ENCODE data around the gene POLR3E. TPM values are rescaled to one million over a fixed set of nuclear protein-coding genes. Genes with fewer than 3 reads are reported as not detected.

POLR3E gene
- total and polyA plus RNA-seq, 2 donors (not counting 3 experiments of a cell fraction or from before 2014, with no cell fraction given): 48.3 to 62.2 TPM

GRCh38 chr16:22253272-22253671 lies 43.9 kb upstream of the POLR3E start:
- no peak overlapping the region for H3K9ac ChIP-seq (replicated peaks; ENCODE audit: extremely low read depth, insufficient read depth, low read length)
- BruUV-seq (replicated peaks): no TSS peak
- dilution Hi-C loops (cut with MboI; ENCODE audit: extremely low pct_ligation_motif_present, low sequenced_read_pairs): no loop called here
- no peaks in the 10 kb centered on the region for H3K9me1 ChIP-seq (replicated peaks; ENCODE audit: control insufficient read depth, extremely low read depth, insufficient read depth, low read length)
- H4K20me1 ChIP-seq (replicated peaks; ENCODE audit: control insufficient read depth, extremely low read depth, insufficient read depth, low read length): no peaks in the 10 kb centered on the region
- H3K4me3 ChIP-seq (replicated peaks in 1 of 3; ENCODE audit: insufficient read depth in 1 of 3, low read depth in 1 of 3, low read length in 3 of 3): no peak overlapping the region
- no peaks in the 10 kb centered on the region for H3K4me1 ChIP-seq (ENCODE audit: control insufficient read depth, extremely low read depth, insufficient read depth, low read length)
- no peak overlapping the region for H3K27ac ChIP-seq (ENCODE audit: insufficient read depth, low read depth, low read length)
- CTCF ChIA-PET: no interaction called here
- FAIRE-seq (no peak), DNase-seq (ENCODE audit: low read depth, low spot score) (no peak)
- POLR2A ChIA-PET: no interaction called here
- no peaks in the 10 kb centered on the region for H3K27me3 ChIP-seq (ENCODE audit: control insufficient read depth in 2 of 2, insufficient read depth in 2 of 2, low read length in 2 of 2)
- H3K4me2 ChIP-seq (ENCODE audit: insufficient read depth, low read length): no peak overlapping the region
- H2AFZ ChIP-seq (ENCODE audit: low read depth, low read length): no peak overlapping the region
- TF ChIP-seq EZH2 (IDR thresholded peaks at IDR 0.05; ENCODE audit: borderline replicate concordance, low read depth, low read length, severe bottlenecking) (no peak), POLR2A (IDR thresholded peaks at IDR 0.05; ENCODE audit: low read depth, low read length) (no peak), GATA2 (IDR thresholded peaks at IDR 0.05; ENCODE audit: insufficient read depth, insufficient read length, low read depth, low read length) (no peak), MYC (IDR thresholded peaks at IDR 0.05; ENCODE audit: low read depth, low read length) (no peak), CTCF (IDR thresholded peaks at IDR 0.05; ENCODE audit: extremely low read depth in 1 of 2, insufficient read depth in 1 of 2, low read depth in 1 of 2, low read length in 2 of 2) (no peak), MAX (IDR thresholded peaks at IDR 0.05; ENCODE audit: insufficient read depth, insufficient read length) (no peak), FOS (IDR thresholded peaks at IDR 0.05; ENCODE audit: borderline replicate concordance, insufficient read depth, low read length) (no peak), JUN (IDR thresholded peaks at IDR 0.05; ENCODE audit: borderline replicate concordance, insufficient read depth, insufficient read length, low read depth) (no peak), POLR2AphosphoS5 (IDR thresholded peaks at IDR 0.05; ENCODE audit: insufficient read depth, low read depth, low read length) (no peak)
- intact Hi-C loops (cut with micrococcal nuclease): no loop called here
- no peaks in the 10 kb centered on the region for H3K9me3 ChIP-seq (replicated peaks; ENCODE audit: control insufficient read depth, insufficient read depth, low read length)
- H3K36me3 ChIP-seq (ENCODE audit: control insufficient read depth in 2 of 2, extremely low read depth in 1 of 2, insufficient read depth in 2 of 2, low read length in 2 of 2): peaks cover 10 to 33% of the 10 kb centered on the region in 2 experiments
- no peaks in the 10 kb centered on the region for H3K79me2 ChIP-seq (ENCODE audit: control insufficient read depth, insufficient read depth, low read length)
